Measurements from ENCODE around the gene PHAF1. TPM values are rescaled to one million over a fixed set of nuclear protein-coding genes. Genes with fewer than 3 reads are reported as not detected.

PHAF1 gene
- total RNA-seq, 1 experiment from 2014 or later = 19.2 TPM

DNA sequence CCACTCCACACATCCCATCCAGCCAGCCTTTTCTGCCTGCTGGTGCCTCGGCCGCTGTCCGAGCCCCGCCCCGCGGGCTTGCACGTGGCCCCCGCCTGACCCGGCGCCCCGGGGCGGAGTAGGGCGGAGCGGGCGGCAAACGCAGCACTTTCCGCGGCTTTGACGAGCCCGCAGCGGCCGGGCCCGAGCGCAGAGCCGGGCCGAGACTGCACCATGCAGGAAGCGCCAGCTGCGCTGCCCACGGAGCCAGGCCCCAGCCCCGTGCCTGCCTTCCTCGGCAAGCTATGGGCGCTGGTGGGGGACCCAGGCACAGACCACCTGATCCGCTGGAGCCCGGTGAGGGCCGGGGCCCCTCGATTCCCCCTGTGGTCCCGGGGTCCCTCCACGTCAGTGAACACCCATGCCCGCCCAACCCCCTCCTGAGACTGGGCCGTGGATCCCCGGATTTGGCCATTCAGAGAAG, 54.9 kb downstream of the PHAF1 start, which contains the start of gene HSF4:
Gene HSF4, plus strand, starts transcription at position 147 of the 463 bp plus-strand sequence. Its CDS starts 67 bp downstream, at position 214.
- H4K20me1 ChIP-seq (ENCODE audit: insufficient read depth) = no peaks in the 10 kb centered on the region
- ChIA-PET POLR2A (no interaction called here), CTCF (no interaction called here), RAD21 (ENCODE audit: low non-redundant PET in 1 of 2, low total read pairs in 2 of 2, uncharacterized antibody in 2 of 2, unreplicated experiment in 2 of 2) (no interaction called here)
- BruUV-seq (replicated peaks) = no TSS peak
- H3K79me2 ChIP-seq (ENCODE audit: insufficient read depth, low read length) = no peaks in the 10 kb centered on the region; the same call in 1 of the 2 replicates
- H3K4me1 ChIP-seq (ENCODE audit: control insufficient read depth in 1 of 2, insufficient read depth in 2 of 2, low read length in 2 of 2) = peaks cover 25 to 34% of the 10 kb centered on the region in 2 experiments
- H3K4me2 ChIP-seq (ENCODE audit: low read length) = peak within 1 kb of the TSS; percentile 65
- H3K4me3 ChIP-seq (replicated peaks in 1 of 2; ENCODE audit: low read depth in 1 of 2, low read length in 2 of 2) = peak within 1 kb of the TSS in 1 of 2 experiments; percentile 26; a peak in 3 of 4 replicates
- H3K27ac ChIP-seq (ENCODE audit: low read depth, low read length) = peak within 1 kb of the TSS; percentile 58; the same call in 1 of the 2 replicates
- H3K27me3 ChIP-seq (ENCODE audit: insufficient read depth, low read length) = no peaks in the 10 kb centered on the region
- no peak within 1 kb of the TSS for H2AFZ ChIP-seq (ENCODE audit: low read depth, low read length, poor library complexity, severe bottlenecking)
- no peaks in the 10 kb centered on the region for H3K9me3 ChIP-seq (ENCODE audit: control insufficient read depth in 1 of 2, insufficient read depth in 1 of 2, low read depth in 1 of 2, low read length in 2 of 2)
- ATAC-seq (peak; percentile 42), DNase-seq (ENCODE audit: low read depth, low spot score) (no peak)
- no peaks in the 10 kb centered on the region for H3K36me3 ChIP-seq (ENCODE audit: control insufficient read depth in 1 of 2, insufficient read depth in 2 of 2, low read length in 2 of 2)
- peak within 1 kb of the TSS; percentile 52 for H3K9ac ChIP-seq (ENCODE audit: low read length)
- intact Hi-C loops (cut with micrococcal nuclease) = no loop called here
- TF ChIP-seq, protein P1, sequence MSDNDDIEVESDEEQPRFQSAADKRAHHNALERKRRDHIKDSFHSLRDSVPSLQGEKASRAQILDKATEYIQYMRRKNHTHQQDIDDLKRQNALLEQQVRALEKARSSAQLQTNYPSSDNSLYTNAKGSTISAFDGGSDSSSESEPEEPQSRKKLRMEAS (IDR thresholded peaks at IDR 0.05) = no peak
- peak; percentile 24 for TF ChIP-seq TCF7L2 (IDR thresholded peaks at IDR 0.05; ENCODE audit: borderline replicate concordance, extremely low read depth, insufficient read depth, insufficient read length)
- TF ChIP-seq POLR2AphosphoS5 (IDR thresholded peaks at IDR 0.05; ENCODE audit: low read depth, low read length) = peak; percentile 16; the same call in 1 of the 2 replicates
- H3K9me2 ChIP-seq (ENCODE audit: insufficient read depth) = no peaks in the 10 kb centered on the region

DNA sequence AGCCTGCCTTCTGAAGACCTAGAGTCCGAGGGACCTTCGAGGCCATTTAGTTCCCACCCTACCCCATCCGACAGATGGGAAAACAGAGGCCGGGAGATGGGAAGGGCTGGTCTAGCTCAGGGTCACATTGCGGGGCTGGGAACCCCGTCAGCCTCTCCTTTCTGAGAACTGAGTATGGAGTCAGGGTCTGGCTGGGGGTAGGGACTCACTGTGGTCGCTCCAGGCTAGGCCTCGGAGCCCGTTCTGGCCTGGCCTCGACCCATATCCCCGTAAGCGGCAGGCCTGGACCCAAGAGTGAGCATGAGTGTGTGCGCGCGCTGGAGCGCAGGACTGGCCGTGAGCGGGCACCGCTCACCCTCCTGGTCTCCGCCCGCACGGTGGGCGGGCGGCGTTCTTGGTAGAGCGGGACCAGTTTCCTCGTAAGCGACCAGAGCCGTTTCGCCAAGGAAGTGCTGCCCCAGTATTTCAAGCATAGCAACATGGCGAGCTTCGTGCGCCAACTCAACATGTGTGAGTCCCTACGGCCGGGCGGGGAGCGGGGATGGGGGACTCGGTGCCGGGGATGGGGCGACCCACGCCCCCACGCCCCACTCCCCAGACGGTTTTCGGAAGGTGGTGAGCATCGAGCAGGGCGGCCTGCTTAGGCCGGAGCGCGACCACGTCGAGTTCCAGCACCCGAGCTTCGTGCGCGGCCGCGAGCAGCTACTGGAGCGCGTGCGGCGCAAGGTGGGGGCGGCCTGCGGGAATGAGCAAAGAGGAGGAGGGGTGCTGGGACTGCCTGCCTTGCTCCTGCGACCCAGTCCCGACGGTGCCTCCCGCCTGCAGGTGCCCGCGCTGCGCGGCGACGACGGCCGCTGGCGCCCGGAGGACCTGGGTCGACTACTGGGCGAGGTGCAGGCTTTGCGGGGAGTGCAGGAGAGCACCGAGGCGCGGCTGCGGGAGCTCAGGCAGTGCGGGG, 55.7 kb downstream of the PHAF1 start:
- CTCF ChIA-PET = no interaction called here
- no peaks in the 10 kb centered on the region for H3K27me3 ChIP-seq (ENCODE audit: insufficient read depth, low read length)
- ATAC-seq = no peak
- TF ChIP-seq TCF7L2 (IDR thresholded peaks at IDR 0.05; ENCODE audit: borderline replicate concordance, extremely low read depth, insufficient read depth, insufficient read length) (no peak), EGR1 (IDR thresholded peaks at IDR 0.05; ENCODE audit: low read depth) (no peak), POLR2AphosphoS5 (IDR thresholded peaks at IDR 0.05; ENCODE audit: low read depth, low read length) (no peak), CBX3 (IDR thresholded peaks at IDR 0.05; ENCODE audit: low read depth) (no peak), JUND (IDR thresholded peaks at IDR 0.05) (no peak), POLR2A (IDR thresholded peaks at IDR 0.05; ENCODE audit: borderline replicate concordance, extremely low read depth, insufficient read depth, insufficient read length) (no peak), RAD21 (IDR thresholded peaks at IDR 0.05; ENCODE audit: low read depth) (no peak), EZH2 (IDR thresholded peaks at IDR 0.05) (no peak), FOSL1 (IDR thresholded peaks at IDR 0.05; ENCODE audit: low read depth) (no peak), SP1 (IDR thresholded peaks at IDR 0.05; ENCODE audit: low read depth) (no peak)
- TF ChIP-seq, protein P2, sequence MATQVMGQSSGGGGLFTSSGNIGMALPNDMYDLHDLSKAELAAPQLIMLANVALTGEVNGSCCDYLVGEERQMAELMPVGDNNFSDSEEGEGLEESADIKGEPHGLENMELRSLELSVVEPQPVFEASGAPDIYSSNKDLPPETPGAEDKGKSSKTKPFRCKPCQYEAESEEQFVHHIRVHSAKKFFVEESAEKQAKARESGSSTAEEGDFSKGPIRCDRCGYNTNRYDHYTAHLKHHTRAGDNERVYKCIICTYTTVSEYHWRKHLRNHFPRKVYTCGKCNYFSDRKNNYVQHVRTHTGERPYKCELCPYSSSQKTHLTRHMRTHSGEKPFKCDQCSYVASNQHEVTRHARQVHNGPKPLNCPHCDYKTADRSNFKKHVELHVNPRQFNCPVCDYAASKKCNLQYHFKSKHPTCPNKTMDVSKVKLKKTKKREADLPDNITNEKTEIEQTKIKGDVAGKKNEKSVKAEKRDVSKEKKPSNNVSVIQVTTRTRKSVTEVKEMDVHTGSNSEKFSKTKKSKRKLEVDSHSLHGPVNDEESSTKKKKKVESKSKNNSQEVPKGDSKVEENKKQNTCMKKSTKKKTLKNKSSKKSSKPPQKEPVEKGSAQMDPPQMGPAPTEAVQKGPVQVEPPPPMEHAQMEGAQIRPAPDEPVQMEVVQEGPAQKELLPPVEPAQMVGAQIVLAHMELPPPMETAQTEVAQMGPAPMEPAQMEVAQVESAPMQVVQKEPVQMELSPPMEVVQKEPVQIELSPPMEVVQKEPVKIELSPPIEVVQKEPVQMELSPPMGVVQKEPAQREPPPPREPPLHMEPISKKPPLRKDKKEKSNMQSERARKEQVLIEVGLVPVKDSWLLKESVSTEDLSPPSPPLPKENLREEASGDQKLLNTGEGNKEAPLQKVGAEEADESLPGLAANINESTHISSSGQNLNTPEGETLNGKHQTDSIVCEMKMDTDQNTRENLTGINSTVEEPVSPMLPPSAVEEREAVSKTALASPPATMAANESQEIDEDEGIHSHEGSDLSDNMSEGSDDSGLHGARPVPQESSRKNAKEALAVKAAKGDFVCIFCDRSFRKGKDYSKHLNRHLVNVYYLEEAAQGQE (IDR thresholded peaks at IDR 0.05; ENCODE audit: low read depth) = no peak

More for the DNA sequence above, 55.7 kb downstream of the PHAF1 start:
- RAD21 ChIA-PET (ENCODE audit: low non-redundant PET in 1 of 2, low total read pairs in 2 of 2, uncharacterized antibody in 2 of 2, unreplicated experiment in 2 of 2) = no interaction called here
- H3K79me2 ChIP-seq (ENCODE audit: insufficient read depth, low read length) = no peaks in the 10 kb centered on the region; the same call in 1 of the 2 replicates
- POLR2A ChIA-PET = no interaction called here
- H3K4me3 ChIP-seq (replicated peaks in 1 of 2; ENCODE audit: low read depth in 1 of 2, low read length in 2 of 2) = peak overlapping the region in 1 of 2 experiments; percentile 26; a peak in 1 of 4 replicates
- BruUV-seq (replicated peaks) = no TSS peak
- peaks cover 27 to 40% of the 10 kb centered on the region in 2 experiments for H3K4me1 ChIP-seq (ENCODE audit: control insufficient read depth in 1 of 2, insufficient read depth in 2 of 2, low read length in 2 of 2)
- no peaks in the 10 kb centered on the region for H3K36me3 ChIP-seq (ENCODE audit: control insufficient read depth in 1 of 2, insufficient read depth in 2 of 2, low read length in 2 of 2)
- DNase-seq (ENCODE audit: low read depth, low spot score) = no peak
- no peaks in the 10 kb centered on the region for H3K9me3 ChIP-seq (ENCODE audit: control insufficient read depth in 1 of 2, insufficient read depth in 1 of 2, low read depth in 1 of 2, low read length in 2 of 2)
- peak overlapping the region; percentile 52; the same call in 1 of the 2 replicates for H3K9ac ChIP-seq (ENCODE audit: low read length)
- H4K20me1 ChIP-seq (ENCODE audit: insufficient read depth) = no peaks in the 10 kb centered on the region
- no peak overlapping the region for H2AFZ ChIP-seq (ENCODE audit: low read depth, low read length, poor library complexity, severe bottlenecking)
- no peaks in the 10 kb centered on the region for H3K9me2 ChIP-seq (ENCODE audit: insufficient read depth)
- peak overlapping the region; percentile 58; the same call in 1 of the 2 replicates for H3K27ac ChIP-seq (ENCODE audit: low read depth, low read length)
- intact Hi-C loops (cut with micrococcal nuclease) = no loop called here
- H3K4me2 ChIP-seq (ENCODE audit: low read length) = peak overlapping the region; percentile 65
